Measurements from ENCODE around the gene ATG7.

Gene ATG7

DNA sequence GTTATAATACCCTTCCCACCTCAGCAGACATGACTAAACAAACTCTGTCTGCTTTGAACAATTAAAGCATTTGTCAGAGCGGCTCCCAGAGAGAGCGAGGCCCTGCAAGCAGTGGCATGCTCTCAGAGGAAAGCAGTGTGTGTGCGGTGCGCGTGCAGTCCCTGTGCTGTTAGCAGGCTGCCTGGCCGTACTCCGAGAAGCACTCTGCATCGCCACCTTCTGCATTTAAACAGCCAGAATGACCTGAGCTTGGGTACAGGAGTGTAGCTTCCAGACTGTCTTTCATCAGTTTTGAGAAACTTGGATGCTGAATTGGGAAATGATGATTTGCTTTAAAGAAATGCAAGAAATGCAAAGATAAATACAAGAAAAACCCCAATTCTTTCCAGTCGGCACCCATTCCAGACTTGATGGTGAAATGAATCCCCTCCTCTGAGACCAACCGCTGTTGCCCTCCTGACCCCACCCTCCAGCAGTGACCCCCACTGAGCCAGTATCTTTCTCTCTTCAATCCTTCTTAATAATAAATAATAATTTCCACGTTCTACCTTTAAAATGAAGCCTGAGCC, 258.0 kb downstream of the ATG7 start:
- TF ChIP-seq, protein P1, sequence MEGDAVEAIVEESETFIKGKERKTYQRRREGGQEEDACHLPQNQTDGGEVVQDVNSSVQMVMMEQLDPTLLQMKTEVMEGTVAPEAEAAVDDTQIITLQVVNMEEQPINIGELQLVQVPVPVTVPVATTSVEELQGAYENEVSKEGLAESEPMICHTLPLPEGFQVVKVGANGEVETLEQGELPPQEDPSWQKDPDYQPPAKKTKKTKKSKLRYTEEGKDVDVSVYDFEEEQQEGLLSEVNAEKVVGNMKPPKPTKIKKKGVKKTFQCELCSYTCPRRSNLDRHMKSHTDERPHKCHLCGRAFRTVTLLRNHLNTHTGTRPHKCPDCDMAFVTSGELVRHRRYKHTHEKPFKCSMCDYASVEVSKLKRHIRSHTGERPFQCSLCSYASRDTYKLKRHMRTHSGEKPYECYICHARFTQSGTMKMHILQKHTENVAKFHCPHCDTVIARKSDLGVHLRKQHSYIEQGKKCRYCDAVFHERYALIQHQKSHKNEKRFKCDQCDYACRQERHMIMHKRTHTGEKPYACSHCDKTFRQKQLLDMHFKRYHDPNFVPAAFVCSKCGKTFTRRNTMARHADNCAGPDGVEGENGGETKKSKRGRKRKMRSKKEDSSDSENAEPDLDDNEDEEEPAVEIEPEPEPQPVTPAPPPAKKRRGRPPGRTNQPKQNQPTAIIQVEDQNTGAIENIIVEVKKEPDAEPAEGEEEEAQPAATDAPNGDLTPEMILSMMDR (IDR thresholded peaks at IDR 0.05), result no peak

DNA sequence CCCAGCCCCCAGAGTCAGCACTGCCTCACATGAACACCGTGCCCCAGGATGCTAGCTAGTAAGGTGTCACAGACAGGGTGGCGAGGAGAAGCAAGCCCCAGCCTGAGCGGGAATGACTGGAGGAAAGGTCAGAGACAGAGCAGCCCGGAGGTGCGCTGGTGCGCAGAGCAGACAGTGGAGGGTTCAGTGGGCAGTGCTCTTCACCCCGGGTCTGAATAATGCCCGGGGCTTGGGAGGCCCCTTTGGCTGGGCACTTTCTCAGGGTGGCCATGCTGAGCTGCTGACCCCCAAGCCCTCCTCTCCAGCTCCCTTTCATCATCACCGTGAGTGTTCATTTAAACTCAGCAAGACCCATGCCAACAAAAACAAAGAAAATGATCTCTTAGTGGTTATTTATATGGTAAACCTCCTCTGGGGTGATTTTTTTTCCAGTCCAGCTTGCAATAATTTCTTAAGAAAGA, 260.8 kb downstream of the ATG7 start:
- TF ChIP-seq, protein P1 (IDR thresholded peaks at IDR 0.05), result no peak

DNA sequence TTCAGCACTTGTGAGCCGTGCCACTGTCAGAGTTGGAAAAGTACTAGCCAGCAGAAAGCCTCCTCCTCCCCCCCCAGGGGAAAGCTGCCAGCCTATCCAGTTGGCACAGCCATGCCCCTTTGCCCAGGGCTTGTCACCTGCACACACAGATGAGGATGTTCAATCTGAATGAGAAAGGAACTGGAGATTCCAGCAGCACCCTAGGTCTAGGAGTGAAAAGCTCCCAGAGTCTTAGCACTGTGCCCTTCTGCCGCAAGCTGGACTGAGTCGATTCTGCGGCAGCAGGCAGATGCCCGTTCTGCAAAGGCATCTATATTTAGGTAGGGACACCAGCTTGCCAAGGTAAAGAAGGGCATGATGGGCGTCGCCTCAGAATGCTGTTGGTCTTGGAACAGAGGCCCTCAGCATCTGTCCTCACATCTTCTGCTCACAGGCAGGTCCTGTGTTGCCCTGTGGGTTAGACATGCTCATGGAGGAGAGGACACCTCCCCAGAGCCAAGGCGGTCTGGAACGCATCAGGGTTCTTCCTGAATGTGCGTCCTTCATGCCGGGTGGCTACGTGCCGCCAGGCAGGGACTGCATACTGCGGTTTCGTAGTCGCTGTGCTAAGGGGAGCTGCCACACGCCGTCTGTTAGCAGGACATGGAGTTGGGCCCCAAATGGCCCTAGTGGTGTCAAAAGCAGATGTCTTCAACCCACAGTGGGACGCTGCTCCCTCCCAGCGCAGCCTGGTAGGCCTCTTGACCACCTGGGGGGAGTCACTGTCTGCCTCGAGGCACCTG, 262.0 kb downstream of the ATG7 start:
- TF ChIP-seq, protein P1 (IDR thresholded peaks at IDR 0.05), result no peak

DNA sequence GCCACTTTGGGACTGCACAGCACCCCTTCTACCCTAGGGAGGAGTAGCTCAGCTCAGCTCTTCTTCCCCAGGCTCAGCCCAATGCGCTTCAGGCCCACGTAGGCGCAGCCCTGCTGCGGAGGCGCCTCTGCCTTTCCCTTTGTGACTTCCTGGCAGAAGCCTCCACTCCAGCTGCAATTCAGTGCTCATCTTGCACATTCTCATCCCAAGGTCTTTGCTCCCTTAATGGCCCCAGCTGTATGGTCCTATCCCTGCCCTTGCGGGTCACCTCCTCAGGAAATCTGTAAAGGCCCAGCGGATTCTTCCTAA, 262.6 kb downstream of the ATG7 start:
- TF ChIP-seq, protein P1 (IDR thresholded peaks at IDR 0.05), result no peak

DNA sequence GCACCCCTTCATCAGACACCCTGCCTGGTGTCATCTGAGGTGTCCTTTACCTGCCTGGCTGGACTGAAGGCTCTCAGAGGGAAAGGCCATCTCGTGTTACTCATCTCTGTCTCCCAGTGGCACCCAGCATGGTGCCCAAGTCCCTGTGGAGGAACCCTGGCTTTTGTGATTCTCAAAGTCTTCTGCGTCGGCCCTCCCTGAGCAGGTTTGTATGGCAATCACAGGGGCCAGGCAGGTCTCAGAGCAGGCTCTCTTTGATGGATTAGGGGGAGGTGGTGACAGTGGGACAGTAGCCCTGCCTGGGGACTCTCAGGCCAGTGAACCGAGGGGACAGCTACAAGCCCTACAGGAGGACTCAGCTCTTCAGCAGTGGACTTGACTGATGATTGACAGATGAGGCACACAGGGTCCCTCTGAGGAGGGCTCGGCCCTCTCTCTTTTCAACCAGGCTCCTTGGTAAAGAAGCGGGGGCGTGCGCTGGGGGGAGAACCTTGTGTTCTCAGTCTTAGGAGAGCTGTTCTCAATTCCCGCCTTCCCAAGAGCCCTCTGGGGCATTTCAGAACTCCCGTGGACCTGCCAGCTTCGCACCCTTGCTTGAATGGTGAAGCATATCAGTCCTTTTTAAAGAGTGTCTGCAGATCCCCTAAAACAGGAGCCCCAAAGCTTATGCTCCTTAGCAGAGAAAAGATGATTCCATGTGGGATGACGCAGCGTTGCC, 263.2 kb downstream of the ATG7 start:
- TF ChIP-seq, protein P1 (IDR thresholded peaks at IDR 0.05), result no peak

DNA sequence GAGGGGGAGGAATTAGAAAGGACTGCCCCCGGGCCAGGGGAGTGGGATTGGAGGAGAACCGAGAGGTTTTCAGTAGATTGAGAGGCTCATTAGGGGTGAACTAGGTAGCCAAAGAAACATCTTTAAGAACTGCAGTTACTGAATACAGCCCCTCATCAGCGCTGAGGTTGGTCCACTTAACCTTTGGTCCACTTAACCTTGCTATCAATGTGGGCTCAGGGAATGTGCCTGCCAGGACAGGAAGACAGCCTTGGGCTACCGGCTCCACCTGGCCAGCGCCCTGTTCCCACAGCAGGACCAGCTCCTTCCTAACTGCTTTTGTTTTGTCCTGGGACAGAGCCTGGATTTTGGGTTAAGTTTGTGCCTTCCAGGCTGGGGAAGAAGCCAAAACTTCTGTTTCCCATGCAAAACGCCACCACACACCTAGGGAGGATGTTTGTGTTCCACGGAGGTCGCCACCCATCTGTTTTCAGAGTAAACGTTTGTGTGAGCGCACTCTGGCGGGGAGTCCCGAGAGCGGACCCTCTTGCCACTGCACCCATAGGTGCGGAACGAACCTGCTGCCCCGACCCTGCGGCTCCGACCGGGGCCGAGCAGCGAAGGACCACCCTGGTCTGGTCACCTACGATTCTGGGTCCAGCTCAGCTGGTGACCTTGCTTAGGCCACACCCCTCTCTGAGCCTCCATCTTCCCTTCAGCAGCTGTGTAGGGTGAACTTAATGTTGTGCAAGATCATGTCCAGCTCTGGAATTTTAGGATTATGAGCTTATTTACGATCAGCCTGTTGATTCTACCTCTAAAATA, 264.1 kb downstream of the ATG7 start:
- TF ChIP-seq, protein P1 (IDR thresholded peaks at IDR 0.05), result no peak

DNA sequence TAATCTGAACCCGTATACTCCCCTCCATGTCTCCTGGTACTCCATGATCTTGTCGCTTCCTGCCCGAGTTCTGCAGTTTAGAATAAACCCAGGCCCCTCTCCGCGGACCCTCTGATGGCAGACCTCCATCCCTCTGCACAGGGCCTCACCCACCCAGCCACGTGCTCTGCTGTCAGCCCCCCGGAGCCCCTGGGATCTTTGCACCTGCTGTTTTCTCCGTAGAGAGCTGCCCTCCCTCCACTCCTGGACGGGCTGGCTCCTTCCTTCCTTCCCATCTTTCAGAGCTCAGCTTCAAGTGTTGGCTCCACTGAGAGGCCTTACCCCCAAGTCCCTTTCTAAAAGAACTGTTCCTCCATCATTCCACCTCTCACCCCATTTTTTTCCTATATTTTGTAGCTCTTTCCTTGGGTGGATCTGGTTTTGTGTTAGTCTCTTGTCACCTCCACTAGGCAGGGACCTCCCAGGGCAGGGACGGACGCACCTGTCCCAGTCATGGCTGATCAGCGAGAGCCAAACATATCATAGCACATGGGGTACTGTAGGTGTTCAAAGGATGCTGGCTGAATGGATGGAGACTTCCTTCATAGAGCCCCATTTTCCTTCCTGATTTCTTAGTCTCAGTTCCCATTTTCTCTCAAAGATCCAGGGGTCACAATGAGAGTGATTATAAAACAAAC, 264.9 kb downstream of the ATG7 start:
- TF ChIP-seq, protein P1 (IDR thresholded peaks at IDR 0.05), result no peak
